Measurements from ENCODE around the gene CCDC18. TPM values are rescaled to one million over a fixed set of nuclear protein-coding genes. Genes with fewer than 3 reads are reported as not detected.

CCDC18 gene
- total and polyA plus RNA-seq, 2 donors from 2014 or later = 1.2 to 3.9 TPM

DNA sequence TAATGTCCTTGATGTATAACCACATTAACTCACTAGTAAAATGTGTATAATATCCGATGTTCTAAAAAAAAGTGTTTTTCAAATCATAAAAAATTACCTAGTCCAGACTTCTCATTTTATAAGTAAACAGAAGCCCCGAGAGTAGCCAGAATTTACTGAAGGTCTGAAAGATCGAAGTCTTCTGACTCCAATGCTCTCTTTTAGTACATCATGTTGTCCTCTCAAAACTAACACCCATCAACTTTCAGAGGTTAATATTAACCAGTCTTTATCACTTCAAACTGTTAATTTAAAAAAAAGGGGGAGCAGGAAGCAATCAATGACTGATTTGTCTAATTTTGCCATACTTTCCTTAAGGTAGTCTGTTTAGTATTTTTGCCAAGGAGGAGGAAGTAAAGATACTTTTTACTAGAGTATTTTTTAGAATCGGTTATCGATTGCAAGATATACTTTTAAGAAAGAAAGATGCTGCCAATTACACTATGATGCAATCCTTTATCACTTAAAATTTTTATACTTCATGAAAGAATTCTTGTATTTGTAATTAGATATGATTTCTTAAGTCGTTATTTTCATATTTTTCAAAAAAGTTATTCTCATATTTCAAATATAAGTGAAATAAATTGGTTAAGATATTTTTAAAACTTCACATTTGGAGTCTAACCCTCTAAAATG is 25.5 kb downstream of the CCDC18 start:
- TF ChIP-seq, protein P1, sequence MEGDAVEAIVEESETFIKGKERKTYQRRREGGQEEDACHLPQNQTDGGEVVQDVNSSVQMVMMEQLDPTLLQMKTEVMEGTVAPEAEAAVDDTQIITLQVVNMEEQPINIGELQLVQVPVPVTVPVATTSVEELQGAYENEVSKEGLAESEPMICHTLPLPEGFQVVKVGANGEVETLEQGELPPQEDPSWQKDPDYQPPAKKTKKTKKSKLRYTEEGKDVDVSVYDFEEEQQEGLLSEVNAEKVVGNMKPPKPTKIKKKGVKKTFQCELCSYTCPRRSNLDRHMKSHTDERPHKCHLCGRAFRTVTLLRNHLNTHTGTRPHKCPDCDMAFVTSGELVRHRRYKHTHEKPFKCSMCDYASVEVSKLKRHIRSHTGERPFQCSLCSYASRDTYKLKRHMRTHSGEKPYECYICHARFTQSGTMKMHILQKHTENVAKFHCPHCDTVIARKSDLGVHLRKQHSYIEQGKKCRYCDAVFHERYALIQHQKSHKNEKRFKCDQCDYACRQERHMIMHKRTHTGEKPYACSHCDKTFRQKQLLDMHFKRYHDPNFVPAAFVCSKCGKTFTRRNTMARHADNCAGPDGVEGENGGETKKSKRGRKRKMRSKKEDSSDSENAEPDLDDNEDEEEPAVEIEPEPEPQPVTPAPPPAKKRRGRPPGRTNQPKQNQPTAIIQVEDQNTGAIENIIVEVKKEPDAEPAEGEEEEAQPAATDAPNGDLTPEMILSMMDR (IDR thresholded peaks at IDR 0.05; ENCODE audit: borderline replicate concordance, extremely low read depth, insufficient read depth) = no peak

DNA sequence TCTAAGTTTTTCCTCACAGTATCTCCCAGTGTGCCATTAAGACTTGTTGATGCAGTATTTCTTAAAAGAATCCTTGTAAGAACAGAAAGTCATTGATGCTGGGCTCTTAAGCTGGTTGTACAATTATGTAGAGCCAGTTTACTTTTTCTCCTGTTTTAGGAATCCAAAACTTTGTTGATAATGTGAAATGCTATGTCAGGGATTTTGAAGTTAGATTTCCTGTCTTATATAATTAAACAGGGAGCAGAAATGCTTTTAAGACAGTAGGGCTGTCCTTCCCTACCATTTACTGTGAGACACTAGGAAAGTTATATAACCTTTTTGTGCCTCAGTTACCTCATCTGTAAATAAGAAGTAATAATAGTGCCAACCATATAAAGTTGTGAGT is 26.0 kb downstream of the CCDC18 start:
- Histone ChIP-seq H3K27me3 (ENCODE audit: control insufficient read depth, insufficient read depth, low read length) (no peaks in the 10 kb centered on the region), H3K9ac (ENCODE audit: low read length in 3 of 3) (no peak overlapping the region), H3K4me3 (ENCODE audit: low read length in 3 of 3) (no peak overlapping the region), H3K36me3 (ENCODE audit: control insufficient read depth in 2 of 3, insufficient read depth in 3 of 3, low read length in 3 of 3) (no peaks in the 10 kb centered on the region), H3K4me1 (ENCODE audit: control insufficient read depth in 2 of 3, insufficient read depth in 2 of 3, low read depth in 1 of 3, low read length in 3 of 3) (no peaks in the 10 kb centered on the region), H3K9me3 (ENCODE audit: control insufficient read depth in 2 of 3, insufficient read depth in 1 of 3, low read length in 3 of 3) (no peaks in the 10 kb centered on the region), H3K27ac (ENCODE audit: low read depth in 2 of 2, low read length in 2 of 2) (no peak overlapping the region)
- intact Hi-C loops (cut with DNase I) = no loop called here
- TF ChIP-seq, protein P1 (IDR thresholded peaks at IDR 0.05; ENCODE audit: borderline replicate concordance, extremely low read depth, insufficient read depth) = no peak
- FAIRE-seq (no peak), DNase-seq (no peak)

More for the DNA sequence above, 25.5 kb downstream of the CCDC18 start:
- Histone ChIP-seq H3K36me3 (ENCODE audit: control insufficient read depth in 2 of 3, insufficient read depth in 3 of 3, low read length in 3 of 3) (no peaks in the 10 kb centered on the region), H3K9me3 (ENCODE audit: control insufficient read depth in 2 of 3, insufficient read depth in 1 of 3, low read length in 3 of 3) (no peaks in the 10 kb centered on the region), H3K27ac (ENCODE audit: low read depth in 2 of 2, low read length in 2 of 2) (no peak overlapping the region), H3K4me3 (ENCODE audit: low read length in 3 of 3) (no peak overlapping the region), H3K9ac (ENCODE audit: low read length in 3 of 3) (no peak overlapping the region), H3K4me1 (ENCODE audit: control insufficient read depth in 2 of 3, insufficient read depth in 2 of 3, low read depth in 1 of 3, low read length in 3 of 3) (no peaks in the 10 kb centered on the region), H3K27me3 (ENCODE audit: control insufficient read depth, insufficient read depth, low read length) (no peaks in the 10 kb centered on the region)
- DNase-seq (no peak), FAIRE-seq (no peak)
- intact Hi-C loops (cut with DNase I) = no loop called here

DNA sequence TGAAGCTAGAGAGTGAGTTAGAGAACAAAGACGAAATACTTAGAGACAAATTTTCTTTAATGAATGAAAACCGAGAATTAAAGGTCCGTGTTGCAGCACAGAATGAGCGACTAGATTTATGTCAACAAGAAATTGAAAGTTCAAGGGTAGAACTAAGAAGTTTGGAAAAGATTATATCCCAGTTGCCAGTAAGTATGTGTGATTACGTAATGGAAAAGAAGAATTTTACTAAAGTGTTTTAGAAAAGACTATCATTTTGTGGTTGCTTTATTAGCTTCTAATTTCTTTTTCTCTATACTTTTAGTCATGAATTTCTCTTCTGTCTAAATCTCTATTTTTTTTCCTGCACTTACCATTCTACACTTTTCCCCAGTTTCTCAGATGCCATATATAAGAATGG is 26.7 kb downstream of the CCDC18 start:
- FAIRE-seq (no peak), DNase-seq (no peak)
- Histone ChIP-seq H3K27me3 (ENCODE audit: control insufficient read depth, insufficient read depth, low read length) (no peaks in the 10 kb centered on the region), H3K9me3 (ENCODE audit: control insufficient read depth in 2 of 3, insufficient read depth in 1 of 3, low read length in 3 of 3) (no peaks in the 10 kb centered on the region), H3K9ac (ENCODE audit: low read length in 3 of 3) (no peak overlapping the region), H3K4me3 (ENCODE audit: low read length in 3 of 3) (no peak overlapping the region), H3K36me3 (ENCODE audit: control insufficient read depth in 2 of 3, insufficient read depth in 3 of 3, low read length in 3 of 3) (no peaks in the 10 kb centered on the region), H3K27ac (ENCODE audit: low read depth in 2 of 2, low read length in 2 of 2) (no peak overlapping the region), H3K4me1 (ENCODE audit: control insufficient read depth in 2 of 3, insufficient read depth in 2 of 3, low read depth in 1 of 3, low read length in 3 of 3) (no peaks in the 10 kb centered on the region)
- intact Hi-C loops (cut with DNase I) = no loop called here
- TF ChIP-seq, protein P1 (IDR thresholded peaks at IDR 0.05; ENCODE audit: borderline replicate concordance, extremely low read depth, insufficient read depth) = no peak

DNA sequence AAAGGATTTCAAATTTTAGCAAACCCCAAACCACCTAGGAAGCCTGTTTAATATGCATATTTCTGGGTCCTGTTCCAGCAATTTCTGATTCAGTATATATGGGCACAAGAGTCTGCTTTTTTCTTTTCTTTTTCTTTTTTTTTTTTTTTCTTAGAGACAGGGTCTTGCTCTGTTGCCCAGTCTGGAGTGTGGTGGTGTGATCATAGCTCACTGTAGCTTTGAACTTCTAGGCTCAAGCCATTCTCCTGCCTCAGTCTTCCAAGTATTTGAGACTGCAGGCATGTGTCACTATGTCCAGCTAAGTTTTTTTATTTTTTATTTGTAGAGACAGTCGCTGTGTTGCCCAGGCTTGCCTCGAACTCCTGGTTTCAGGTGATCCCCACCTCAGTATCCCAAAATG is 34.8 kb downstream of the CCDC18 start:
- Histone ChIP-seq H3K27me3 (ENCODE audit: control insufficient read depth, insufficient read depth, low read length) (no peaks in the 10 kb centered on the region), H3K9ac (ENCODE audit: low read length in 3 of 3) (no peak overlapping the region), H3K27ac (ENCODE audit: low read depth in 2 of 2, low read length in 2 of 2) (no peak overlapping the region), H3K36me3 (ENCODE audit: control insufficient read depth in 2 of 3, insufficient read depth in 3 of 3, low read length in 3 of 3) (no peaks in the 10 kb centered on the region), H3K9me3 (ENCODE audit: control insufficient read depth in 2 of 3, insufficient read depth in 1 of 3, low read length in 3 of 3) (no peaks in the 10 kb centered on the region), H3K4me1 (ENCODE audit: control insufficient read depth in 2 of 3, insufficient read depth in 2 of 3, low read depth in 1 of 3, low read length in 3 of 3) (no peaks in the 10 kb centered on the region), H3K4me3 (ENCODE audit: low read length in 3 of 3) (no peak overlapping the region)
- TF ChIP-seq, protein P1 (IDR thresholded peaks at IDR 0.05; ENCODE audit: borderline replicate concordance, extremely low read depth, insufficient read depth) = no peak
- intact Hi-C loops (cut with DNase I) = no loop called here
- DNase-seq (no peak), FAIRE-seq (no peak)
